Gastrocnemius medialis (tissue), 4 donors: ENCODE results near the gene OPCML.

ENCODE experiments used
- CTCF ChIP-seq, 5 experiments: fragments of 450-650 bp in 3 of 5; fragments of 200-600 bp in 2 of 5; sonication (generic) in 2 of 5; IDR thresholded peaks in 4 of 5; conservative IDR thresholded peaks in 1 of 5; 1 replicate in 4 of 5; 2 replicates in 1 of 5; pipeline ENCODE4 v1.5.1; 2016 to 2019; ENCODE audit warnings: antibody characterized with exemption in 5 of 5, mild to moderate bottlenecking in 3 of 5, moderate library complexity in 3 of 5
- POLR2A ChIP-seq, 2 donors: fragments of 450-650 bp; IDR thresholded peaks; one replicate each; pipeline ENCODE4 v1.6.1; 2017; ENCODE audit warnings: antibody characterized with exemption in 2 of 2, mild to moderate bottlenecking in 2 of 2, moderate library complexity in 2 of 2

GRCh38 chr11:132365650-132366049 lies 1166.7 kb downstream of the OPCML start:
- TF ChIP-seq POLR2A (IDR thresholded peaks at IDR 0.05) (no peak), CTCF (IDR thresholded peaks at IDR 0.05 in 4 of 5, conservative IDR thresholded peaks at IDR 0.05 in 1 of 5) (no peak)
